PC-3 (cell line): Measurements from ENCODE around the gene LINGO1. TPM values are rescaled to one million over a fixed set of nuclear protein-coding genes. Genes with fewer than 3 reads are reported as not detected.

Experiments used
- ATAC-seq: fragments of 200-7000 bp; cut with Tn5 transposase; 2 replicates; pipeline ENCODE4 v1.9.1; 2020; ENCODE audit warnings: mild to moderate bottlenecking, moderate library complexity
- BruUV-seq: library from RNA; stranded (reverse); fragments of 400-500 nt; replicated peaks from 2 replicates; lab custom pipeline; 2021; lab: Mats Ljungman, UMichigan
- CTCF ChIA-PET: fragments of 300-600 bp; sonication (Branson Sonifier 250); formaldehyde crosslinking; loops from one replicate; lab custom pipeline; 2022; ENCODE audit warnings: antibody characterized with exemption; lab: Charles Lee
- POLR2A ChIA-PET: fragments of 300-600 bp; sonication (Branson Sonifier 250); formaldehyde crosslinking; loops from one replicate; lab custom pipeline; 2022; ENCODE audit warnings: antibody characterized with exemption; ENCODE audit not compliant: unreplicated experiment; lab: Charles Lee
- DNase-seq: peaks from one replicate; pipeline ENCODE4 v3.0.0-alpha.2; 2015
- H2AFZ ChIP-seq: fragments of 300-600 bp; sonication (generic); 2 replicates; pipeline ENCODE4 v1.6.0; 2016; ENCODE audit warnings: antibody characterized with exemption, low read length
- H3F3A ChIP-seq: fragments of 300-600 bp; sonication (generic); one replicate; pipeline ENCODE4 v1.6.0; 2017; ENCODE audit warnings: antibody characterized with exemption, low read length, control low read depth, mild to moderate bottlenecking; ENCODE audit not compliant: unreplicated experiment
- H3K27ac ChIP-seq: fragments of 300-600 bp; sonication (generic); 2 replicates; pipeline ENCODE4 v1.5.1; 2016; ENCODE audit warnings: mild to moderate bottlenecking, low read length
- H3K27me3 ChIP-seq: fragments of 300-600 bp; sonication (generic); 2 replicates; pipeline ENCODE4 v1.6.1; 2016; ENCODE audit warnings: low read length, mixed read lengths
- H3K36me3 ChIP-seq: fragments of 300-600 bp; sonication (generic); 2 replicates; pipeline ENCODE4 v1.6.1; 2016; ENCODE audit warnings: low read depth, mixed run types, low read length, mixed read lengths
- H3K4me1 ChIP-seq: fragments of 300-600 bp; sonication (generic); 2 replicates; pipeline ENCODE4 v1.5.1; 2016; ENCODE audit warnings: low read length; ENCODE audit not compliant: insufficient read depth
- H3K4me2 ChIP-seq: fragments of 300-600 bp; sonication (generic); 2 replicates; pipeline ENCODE4 v1.6.0; 2016; ENCODE audit warnings: low read length
- H3K4me3 ChIP-seq: fragments of 300-600 bp; sonication (generic); 2 replicates; pipeline ENCODE4 v1.5.1; 2016; ENCODE audit warnings: mild to moderate bottlenecking, low read length, mixed read lengths
- H3K79me2 ChIP-seq: fragments of 300-600 bp; sonication (generic); 2 replicates; pipeline ENCODE4 v1.6.1; 2017; ENCODE audit warnings: low read length, mixed read lengths
- H3K9ac ChIP-seq: fragments of 300-600 bp; sonication (generic); 2 replicates; pipeline ENCODE4 v1.6.0; 2016; ENCODE audit warnings: mild to moderate bottlenecking, low read length
- H3K9me2 ChIP-seq: fragments of 300-600 bp; sonication (generic); replicated peaks from 2 replicates; pipeline ENCODE4 v1.6.1; 2016; ENCODE audit warnings: mixed run types, low read length, mixed read lengths
- H3K9me3 ChIP-seq: fragments of 300-600 bp; sonication (generic); 2 replicates; pipeline ENCODE4 v1.6.1; 2016; ENCODE audit warnings: low read length, mixed read lengths
- H4K20me1 ChIP-seq: fragments of 300-600 bp; sonication (generic); 2 replicates; pipeline ENCODE4 v1.6.1; 2016; ENCODE audit warnings: low read length, mixed read lengths
- CTCF ChIP-seq: fragments of 300-600 bp; sonication (generic); conservative IDR thresholded peaks from 2 replicates; pipeline ENCODE4 v1.5.1; 2017; ENCODE audit warnings: antibody characterized with exemption, low read depth, mild to moderate bottlenecking, low read length
- EZH2 ChIP-seq: fragments of 300-600 bp; sonication (generic); IDR thresholded peaks from one replicate; pipeline ENCODE4 v1.6.1; 2017; ENCODE audit warnings: antibody characterized with exemption, mild to moderate bottlenecking, low read length; ENCODE audit not compliant: unreplicated experiment
- EZH2phosphoT487 ChIP-seq: fragments of 300-600 bp; sonication (generic); IDR thresholded peaks from 2 replicates; pipeline ENCODE4 v1.6.1; 2018; ENCODE audit warnings: mild to moderate bottlenecking, antibody characterized with exemption, low read length, borderline replicate concordance
- intact Hi-C: fragments of 100-400 bp; cut with micrococcal nuclease; formaldehyde crosslinking; loops from 2 replicates; pipeline ENCODE4 v1.9.0; 2023
- total RNA-seq: library from RNA; depleted of rRNA; stranded (reverse); fragments of >200 nt; gene quantifications from 2 replicates; pipeline ENCODE4 v1.2.3, GENCODE V29; 2014

Gene LINGO1
- total RNA-seq, 1 experiment from 2014 or later = not detected

- Histone ChIP-seq H3K36me3 (no peaks in the 10 kb centered on the region), H3K4me3 (no peak overlapping the region), H3K9me2 (no peaks in the 10 kb centered on the region), H3K9ac (no peak overlapping the region), H3K79me2 (no peaks in the 10 kb centered on the region), H3K27ac (no peak overlapping the region), H3K27me3 (0 out of 2 replicates have a peak, but pooled peaks cover 7% of the 10 kb centered on the region), H2AFZ (no peak overlapping the region), H3F3A (no peaks in the 10 kb centered on the region), H3K4me1 (no peaks in the 10 kb centered on the region), H4K20me1 (no peaks in the 10 kb centered on the region), H3K4me2 (no peak overlapping the region), H3K9me3 (no peaks in the 10 kb centered on the region)
- TF ChIP-seq EZH2phosphoT487 (no peak), CTCF (peak; percentile 54)
- BruUV-seq = no TSS peak
- intact Hi-C loops = no loop called here
- CTCF ChIA-PET = no interaction called here
- DNase-seq (peak; percentile 39), ATAC-seq (no peak)
- POLR2A ChIA-PET = no interaction called here
Measured at GRCh38 chr15:77654975-77655374, 22.3 kb upstream of the LINGO1 start.

- ChIA-PET CTCF (no interaction called here), POLR2A (no interaction called here)
- Histone ChIP-seq H3K27ac (no peak overlapping the region), H3K4me1 (no peaks in the 10 kb centered on the region), H3K9me2 (no peaks in the 10 kb centered on the region), H3K4me3 (no peak overlapping the region), H3F3A (no peaks in the 10 kb centered on the region), H4K20me1 (no peaks in the 10 kb centered on the region), H3K9me3 (no peaks in the 10 kb centered on the region), H3K4me2 (no peak overlapping the region), H3K79me2 (no peaks in the 10 kb centered on the region), H3K9ac (no peak overlapping the region), H3K27me3 (0 out of 2 replicates have a peak, but pooled peaks cover 7% of the 10 kb centered on the region), H2AFZ (no peak overlapping the region), H3K36me3 (no peaks in the 10 kb centered on the region)
- BruUV-seq = no TSS peak
- ATAC-seq (no peak), DNase-seq (no peak)
- no peak for TF ChIP-seq CTCF
- intact Hi-C loops = no loop called here
Measured at GRCh38 chr15:77653832-77654480, 21.2 kb upstream of the LINGO1 start.

- DNase-seq (no peak), ATAC-seq (no peak)
- Histone ChIP-seq H3K9ac (no peak overlapping the region), H2AFZ (no peak overlapping the region), H3K79me2 (no peaks in the 10 kb centered on the region), H3K36me3 (no peaks in the 10 kb centered on the region), H3K9me3 (no peaks in the 10 kb centered on the region), H3K9me2 (no peaks in the 10 kb centered on the region), H3K27ac (no peak overlapping the region), H3K4me3 (no peak overlapping the region), H3K4me1 (no peaks in the 10 kb centered on the region), H3K4me2 (no peak overlapping the region), H3K27me3 (0 out of 2 replicates have a peak, but pooled peaks cover 7% of the 10 kb centered on the region), H4K20me1 (no peaks in the 10 kb centered on the region), H3F3A (no peaks in the 10 kb centered on the region)
- CTCF ChIA-PET = no interaction called here
- POLR2A ChIA-PET = no interaction called here
- BruUV-seq = no TSS peak
- intact Hi-C loops = no loop called here
- no peak for TF ChIP-seq EZH2phosphoT487
- TF ChIP-seq CTCF = peak; percentile 39; the same call in 1 of the 2 replicates
- no peak for TF ChIP-seq EZH2
Measured at GRCh38 chr15:77650265-77650664, 17.6 kb upstream of the LINGO1 start.
